Omental fat pad (tissue), 4 donors: ENCODE results near the gene IL17RE. TPM values are rescaled to one million over a fixed set of nuclear protein-coding genes. Genes with fewer than 3 reads are reported as not detected.
"Not testable (repeated sequence)": the region's sequence is repeated elsewhere in the genome, so short reads cannot be mapped to it uniquely, and the experiment has no call there.

ENCODE experiments used
- ATAC-seq: fragments of 150-250 bp; one replicate; pipeline ENCODE4 v1.9.1; 2016; ENCODE audit warnings: mild to moderate bottlenecking, moderate library complexity; ENCODE audit not compliant: low FRiP score
- DNase-seq: peaks from one replicate; pipeline ENCODE4 v3.0.0-alpha.2; 2019; ENCODE audit warnings: low spot score
- total RNA-seq, 4 donors: library from RNA; depleted of rRNA; stranded (reverse); fragments of >200 nt; gene quantifications; one replicate each; pipeline ENCODE4 v1.1.0, GENCODE V29; 2016
- TF ChIP-seq, protein P1 (sequence below), 3 donors: fragments of 450-650 bp; IDR thresholded peaks; one replicate each; pipeline ENCODE4 v1.5.1; 2016 to 2017; ENCODE audit warnings: antibody characterized with exemption in 3 of 3, mild to moderate bottlenecking in 3 of 3, moderate library complexity in 2 of 3

IL17RE gene
- total RNA-seq, 4 donors from 2014 or later = 7.7 to 13.8 (median 10.3) TPM

DNA sequence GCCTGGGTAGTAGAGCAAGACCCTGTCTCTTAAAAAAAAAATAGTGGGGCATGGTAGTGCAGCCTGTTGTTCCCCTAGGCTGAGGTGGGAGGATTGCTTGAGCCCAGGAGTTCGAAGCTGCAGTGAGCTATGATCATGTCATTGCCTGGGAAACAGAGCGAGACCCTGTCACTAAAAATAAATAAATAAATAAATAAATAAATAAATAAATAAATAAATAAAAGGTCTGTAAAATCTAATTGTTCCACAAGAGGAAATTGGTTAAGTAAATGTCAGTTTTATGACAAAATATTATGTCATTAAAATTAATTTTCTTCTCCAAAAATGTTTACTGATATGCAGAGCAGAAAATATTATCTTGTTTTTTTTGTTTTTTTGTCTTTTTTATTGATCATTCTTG, 36.3 kb downstream of the IL17RE start:
- ATAC-seq (no peak), DNase-seq (no peak)
- TF ChIP-seq, protein P1, sequence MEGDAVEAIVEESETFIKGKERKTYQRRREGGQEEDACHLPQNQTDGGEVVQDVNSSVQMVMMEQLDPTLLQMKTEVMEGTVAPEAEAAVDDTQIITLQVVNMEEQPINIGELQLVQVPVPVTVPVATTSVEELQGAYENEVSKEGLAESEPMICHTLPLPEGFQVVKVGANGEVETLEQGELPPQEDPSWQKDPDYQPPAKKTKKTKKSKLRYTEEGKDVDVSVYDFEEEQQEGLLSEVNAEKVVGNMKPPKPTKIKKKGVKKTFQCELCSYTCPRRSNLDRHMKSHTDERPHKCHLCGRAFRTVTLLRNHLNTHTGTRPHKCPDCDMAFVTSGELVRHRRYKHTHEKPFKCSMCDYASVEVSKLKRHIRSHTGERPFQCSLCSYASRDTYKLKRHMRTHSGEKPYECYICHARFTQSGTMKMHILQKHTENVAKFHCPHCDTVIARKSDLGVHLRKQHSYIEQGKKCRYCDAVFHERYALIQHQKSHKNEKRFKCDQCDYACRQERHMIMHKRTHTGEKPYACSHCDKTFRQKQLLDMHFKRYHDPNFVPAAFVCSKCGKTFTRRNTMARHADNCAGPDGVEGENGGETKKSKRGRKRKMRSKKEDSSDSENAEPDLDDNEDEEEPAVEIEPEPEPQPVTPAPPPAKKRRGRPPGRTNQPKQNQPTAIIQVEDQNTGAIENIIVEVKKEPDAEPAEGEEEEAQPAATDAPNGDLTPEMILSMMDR (IDR thresholded peaks at IDR 0.05) = no peak

- ATAC-seq, DNase-seq: not testable (repeated sequence)
These were observed 37.3 kb downstream of the IL17RE start for GRCh38 chr3:9939906-9940305.

GRCh38 chr3:9940746-9941145, 38.1 kb downstream of the IL17RE start:
- DNase-seq (no peak), ATAC-seq (no peak)
- TF ChIP-seq, protein P1 (IDR thresholded peaks at IDR 0.05) = no peak

DNA sequence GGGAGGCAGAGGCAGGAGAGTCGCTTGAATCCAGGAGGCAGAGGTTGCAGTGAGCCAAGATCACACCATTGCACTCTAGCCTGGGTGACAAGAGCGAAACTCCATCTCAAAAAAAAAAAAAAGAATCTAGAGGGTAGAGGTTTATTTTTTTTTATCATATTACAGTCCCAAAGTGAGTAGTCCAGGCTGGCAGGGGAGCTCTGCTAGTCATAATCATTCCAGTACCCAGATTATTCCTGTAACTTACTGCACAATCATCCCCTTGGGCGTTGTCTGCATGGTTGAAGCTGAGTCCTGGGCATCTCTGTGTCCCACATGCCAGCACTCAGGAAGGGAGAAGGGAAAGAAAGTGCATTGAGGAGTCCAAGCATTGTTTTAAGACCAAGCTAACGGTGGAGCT, 39.5 kb downstream of the IL17RE start:
- ATAC-seq (no peak), DNase-seq (no peak)
- TF ChIP-seq, protein P1 (IDR thresholded peaks at IDR 0.05) = no peak

GRCh38 chr3:9942934-9943690, 40.5 kb downstream of the IL17RE start:
- no peak for ATAC-seq

DNA sequence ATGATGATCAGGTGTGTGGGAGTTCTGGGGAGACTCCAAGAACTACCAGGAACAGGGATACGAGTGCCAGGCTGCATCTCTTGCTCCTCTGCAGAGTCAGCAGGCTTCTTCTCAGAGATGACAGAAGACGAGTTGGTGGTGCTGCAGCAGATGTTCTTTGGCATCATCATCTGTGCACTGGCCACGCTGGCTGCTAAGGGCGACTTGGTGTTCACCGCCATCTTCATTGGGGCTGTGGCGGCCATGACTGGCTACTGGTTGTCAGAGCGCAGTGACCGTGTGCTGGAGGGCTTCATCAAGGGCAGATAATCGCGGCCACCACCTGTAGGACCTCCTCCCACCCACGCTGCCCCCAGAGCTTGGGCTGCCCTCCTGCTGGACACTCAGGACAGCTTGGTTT, 41.6 kb downstream of the IL17RE start:
- no peak for DNase-seq
- TF ChIP-seq, protein P1 (IDR thresholded peaks at IDR 0.05) = no peak
- no peak for ATAC-seq

More at GRCh38 chr3:9942934-9943690, 40.5 kb downstream of the IL17RE start:
- TF ChIP-seq, protein P1 (IDR thresholded peaks at IDR 0.05) = no peak
- no peak for DNase-seq

DNA sequence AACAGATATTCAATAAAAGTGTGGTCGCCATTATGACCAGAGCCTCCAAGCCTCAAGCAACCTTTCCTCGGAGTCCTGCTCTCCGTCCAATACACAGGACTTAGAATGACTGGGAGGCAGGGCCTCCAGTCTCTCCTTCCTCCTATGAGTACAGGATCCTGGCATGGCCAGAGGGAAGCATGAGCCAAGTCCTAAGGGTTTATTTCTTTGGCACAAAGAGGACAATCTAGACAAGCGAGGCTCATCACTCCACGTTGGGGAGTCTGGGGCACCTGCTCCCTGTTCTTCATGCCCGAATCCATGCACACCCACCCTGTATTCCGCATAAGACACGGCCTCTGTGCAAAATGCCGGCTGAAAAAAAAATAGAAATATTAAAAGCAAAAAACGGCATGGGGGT, 42.7 kb downstream of the IL17RE start:
- no peak for DNase-seq
- TF ChIP-seq, protein P1 (IDR thresholded peaks at IDR 0.05) = no peak
- no peak for ATAC-seq
